Mesendoderm (in vitro differentiated cells): Measurements from ENCODE around the gene DMRT1.
A peak's percentile ranks its signal among the peaks of the same experiment; 100 is the strongest.

Experiments used
- DNase-seq: peaks from one replicate; pipeline ENCODE4 v3.0.0; 2013
- H2AK5ac ChIP-seq: 2 replicates; pipeline ENCODE4 v1.6.1; 2013; ENCODE audit warnings: low read length, inconsistent platforms
- H2BK120ac ChIP-seq: 2 replicates; pipeline ENCODE4 v1.6.1; 2013; ENCODE audit warnings: low read depth, mild to moderate bottlenecking, low read length, moderate library complexity, mixed read lengths
- H2BK15ac ChIP-seq: replicated peaks from 2 replicates; pipeline ENCODE4 v1.6.1; 2013; ENCODE audit warnings: low read depth, mild to moderate bottlenecking, moderate library complexity
- H2BK5ac ChIP-seq: 2 replicates; pipeline ENCODE4 v1.6.1; 2013; ENCODE audit warnings: low read length, inconsistent platforms
- H3K18ac ChIP-seq: 2 replicates; pipeline ENCODE4 v1.6.1; 2013; ENCODE audit warnings: mild to moderate bottlenecking, low read length, mixed read lengths
- H3K23ac ChIP-seq: one replicate; pipeline ENCODE4 v1.6.1; 2013; ENCODE audit warnings: low read length
- H3K27ac ChIP-seq: 2 replicates; pipeline ENCODE4 v1.5.1; 2013; ENCODE audit warnings: low read depth, mild to moderate bottlenecking, inconsistent platforms, low read length, moderate library complexity
- H3K27me3 ChIP-seq: 2 replicates; pipeline ENCODE4 v1.6.1; 2013; ENCODE audit warnings: low read length, control low read depth, mild to moderate bottlenecking, inconsistent platforms; ENCODE audit not compliant: insufficient read depth, poor library complexity
- H3K36me3 ChIP-seq: 2 replicates; pipeline ENCODE4 v1.6.1; 2013; ENCODE audit warnings: low read length, inconsistent platforms; ENCODE audit not compliant: control insufficient read depth, insufficient read depth
- H3K4ac ChIP-seq: one replicate; pipeline ENCODE4 v1.6.1; 2013; ENCODE audit warnings: low read depth, mild to moderate bottlenecking, low read length, moderate library complexity
- H3K4me1 ChIP-seq: 2 replicates; pipeline ENCODE4 v1.6.1; 2013; ENCODE audit warnings: low read depth, low read length, inconsistent platforms; ENCODE audit not compliant: control insufficient read depth
- H3K4me2 ChIP-seq: 2 replicates; pipeline ENCODE4 v1.6.1; 2013; ENCODE audit warnings: low read length
- H3K4me3 ChIP-seq: 2 replicates; pipeline ENCODE4 v1.5.1; 2013; ENCODE audit warnings: mild to moderate bottlenecking, low read length
- H3K56ac ChIP-seq: one replicate; pipeline ENCODE4 v1.6.1; 2013; ENCODE audit warnings: low read length
- H3K79me1 ChIP-seq: 2 replicates; pipeline ENCODE4 v1.6.1; 2013; ENCODE audit warnings: low read length, inconsistent platforms
- H3K79me2 ChIP-seq: 2 replicates; pipeline ENCODE4 v1.6.1; 2013; ENCODE audit warnings: mild to moderate bottlenecking, low read length; ENCODE audit not compliant: control insufficient read depth, insufficient read depth
- H3K9ac ChIP-seq: 2 replicates; pipeline ENCODE4 v1.6.1; 2013; ENCODE audit warnings: low read length, inconsistent platforms
- H4K5ac ChIP-seq: one replicate; pipeline ENCODE4 v1.6.1; 2013; ENCODE audit warnings: low read length
- H4K8ac ChIP-seq: one replicate; pipeline ENCODE4 v1.6.1; 2013; ENCODE audit warnings: low read depth, mild to moderate bottlenecking, control low read depth, low read length, moderate library complexity
- WGBS: extraction: QIAGEN DNeasy Blood & Tissue Kit; methylation state at CpG from one replicate; pipeline ENCODE4 v1.1.7; 2013; ENCODE audit warnings: low lambda C conversion rate, missing lambda C conversion rate; ENCODE audit not compliant: insufficient coverage; ENCODE audit errors: extremely low coverage; 5-methylcytosine and 5-hydroxymethylcytosine counted together

The DMRT1 gene

DNA sequence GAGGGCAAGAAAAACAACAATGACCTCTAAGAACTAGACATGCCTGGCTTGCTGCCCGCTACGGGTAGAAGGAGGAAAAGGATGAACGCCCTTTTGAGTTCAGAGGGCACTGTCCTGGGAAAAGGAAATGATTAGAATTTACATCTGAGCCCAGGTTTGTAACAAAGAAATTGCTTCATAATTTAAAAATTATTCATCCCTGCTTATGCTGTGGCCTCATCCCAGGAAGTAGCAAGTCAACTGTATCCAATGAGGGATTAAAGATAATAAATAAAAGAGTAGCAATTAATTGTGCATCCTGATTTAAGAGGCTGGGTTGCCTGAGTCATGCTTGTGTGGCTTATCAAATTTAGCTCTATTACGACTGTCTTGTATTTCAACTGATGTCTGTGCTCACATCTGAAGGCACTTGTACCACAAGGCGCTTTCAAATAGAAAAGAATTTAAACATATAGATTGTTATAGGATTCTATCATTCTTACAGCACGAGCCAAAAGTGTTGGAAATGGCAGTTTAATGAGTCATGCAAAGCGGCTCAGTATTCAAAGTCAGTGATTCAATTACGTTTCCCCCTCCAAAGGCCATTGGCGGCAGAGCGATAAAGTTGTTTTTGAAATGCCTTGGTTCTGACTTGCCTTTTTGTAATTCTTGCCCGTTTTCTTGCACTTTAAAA is 40.0 kb upstream of the DMRT1 start:
- Histone ChIP-seq H3K4ac (no peak overlapping the region), H3K79me2 (no peaks in the 10 kb centered on the region), H4K5ac (no peak overlapping the region), H3K18ac (no peak overlapping the region), H3K56ac (no peak overlapping the region), H3K4me3 (no peak overlapping the region), H3K36me3 (no peaks in the 10 kb centered on the region), H2BK5ac (no peak overlapping the region), H3K4me1 (no peaks in the 10 kb centered on the region), H3K4me2 (no peak overlapping the region), H3K27me3 (no peaks in the 10 kb centered on the region), H2BK15ac (no peak overlapping the region), H2BK120ac (no peak overlapping the region), H4K8ac (no peak overlapping the region), H3K79me1 (no peaks in the 10 kb centered on the region), H3K27ac (no peak overlapping the region), H3K9ac (no peak overlapping the region), H2AK5ac (no peak overlapping the region), H3K23ac (no peak overlapping the region)
- peak; percentile 37 for DNase-seq
- WGBS, result no CpG with 5 or more reads among the region's 11 CpGs

DNA sequence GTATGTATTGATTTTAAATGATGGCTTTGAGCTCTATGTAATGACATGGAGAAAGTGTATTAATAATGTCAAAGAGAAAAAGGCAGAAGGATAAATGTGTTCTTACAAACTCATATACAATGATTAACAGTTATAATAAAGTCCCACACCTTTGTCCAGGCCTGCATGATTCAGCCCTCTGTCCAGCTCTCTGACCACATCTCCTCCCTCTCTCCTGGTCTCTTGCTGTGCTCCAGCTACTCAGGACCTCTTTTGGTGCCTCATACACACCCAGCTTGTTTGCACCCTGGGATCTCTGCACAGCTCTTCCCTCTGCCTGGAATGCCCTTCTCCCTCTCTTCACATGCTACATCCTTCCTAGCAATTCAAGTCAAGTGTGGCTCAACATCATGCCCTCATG is 37.5 kb upstream of the DMRT1 start:
- Histone ChIP-seq H3K9ac (no peak overlapping the region), H2BK5ac (no peak overlapping the region), H3K4me3 (no peak overlapping the region), H3K79me1 (no peaks in the 10 kb centered on the region), H4K5ac (no peak overlapping the region), H3K27ac (no peak overlapping the region), H3K4ac (no peak overlapping the region), H3K36me3 (no peaks in the 10 kb centered on the region), H3K4me2 (no peak overlapping the region), H2BK15ac (no peak overlapping the region), H2BK120ac (no peak overlapping the region), H3K79me2 (no peaks in the 10 kb centered on the region), H3K23ac (no peak overlapping the region), H3K18ac (no peak overlapping the region), H3K27me3 (no peaks in the 10 kb centered on the region), H3K56ac (no peak overlapping the region), H4K8ac (no peak overlapping the region), H2AK5ac (no peak overlapping the region), H3K4me1 (no peaks in the 10 kb centered on the region)
- no peak for DNase-seq

GRCh38 chr9:805151-805550 is 36.3 kb upstream of the DMRT1 start:
- Histone ChIP-seq H3K27me3 (no peaks in the 10 kb centered on the region), H3K79me1 (no peaks in the 10 kb centered on the region), H2BK5ac (no peak overlapping the region), H3K23ac (no peak overlapping the region), H3K36me3 (no peaks in the 10 kb centered on the region), H3K4ac (no peak overlapping the region), H4K8ac (no peak overlapping the region), H2BK120ac (no peak overlapping the region), H3K18ac (no peak overlapping the region), H3K79me2 (no peaks in the 10 kb centered on the region), H2AK5ac (no peak overlapping the region), H3K9ac (no peak overlapping the region), H3K4me2 (no peak overlapping the region), H3K27ac (no peak overlapping the region), H3K56ac (no peak overlapping the region), H3K4me3 (no peak overlapping the region), H4K5ac (no peak overlapping the region), H2BK15ac (no peak overlapping the region), H3K4me1 (no peaks in the 10 kb centered on the region)
- WGBS, result no CpG with 5 or more reads among the region's 3 CpGs
- DNase-seq, result peak; percentile 57

DNA sequence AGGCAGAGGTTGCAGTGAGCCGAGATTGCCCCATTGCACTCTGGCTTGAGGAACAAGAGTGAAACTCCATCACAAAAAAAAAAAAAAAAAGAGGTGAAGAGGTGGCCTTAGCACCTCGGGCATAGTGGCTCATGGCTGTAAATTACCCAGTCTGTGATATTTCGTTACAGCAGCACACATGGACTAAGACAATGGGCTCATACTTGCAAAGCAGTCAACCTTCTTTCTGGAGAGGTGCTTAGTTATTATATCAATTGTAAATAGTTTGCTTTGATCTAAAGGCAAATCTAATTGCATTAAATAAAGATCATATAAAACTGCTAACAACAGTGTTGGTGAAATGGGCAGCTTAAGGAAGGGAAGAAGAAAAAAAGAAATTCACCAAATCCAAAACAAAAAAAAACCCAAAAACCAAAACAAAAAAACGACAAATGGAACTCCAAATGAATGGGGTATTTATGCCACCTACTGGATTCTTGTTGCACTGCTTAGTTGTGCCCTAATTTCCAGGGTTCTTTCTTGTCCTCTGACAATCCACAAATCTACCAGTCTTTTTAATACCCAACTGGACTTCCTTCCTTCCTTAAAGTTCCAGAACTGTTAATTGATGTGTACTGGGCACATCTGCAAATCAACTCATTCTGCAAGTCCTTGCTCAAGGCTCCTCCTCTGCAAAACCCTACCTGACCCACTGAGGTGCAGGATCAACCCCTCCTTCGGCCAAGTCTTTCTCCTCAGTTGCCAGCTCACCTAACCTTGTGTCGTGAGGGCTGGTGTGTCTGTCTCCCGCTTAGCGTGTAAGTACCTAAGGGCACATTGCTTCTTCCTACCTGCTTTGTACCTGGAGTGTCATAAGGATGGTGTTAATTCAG is 35.0 kb upstream of the DMRT1 start:
- no peaks in the 10 kb centered on the region for H3K79me2 ChIP-seq
- H3K4me3 ChIP-seq, result no peak overlapping the region
- no peaks in the 10 kb centered on the region for H3K36me3 ChIP-seq
- H3K56ac ChIP-seq, result no peak overlapping the region
- H2BK5ac ChIP-seq, result no peak overlapping the region
- H2BK15ac ChIP-seq, result no peak overlapping the region
- H3K18ac ChIP-seq, result no peak overlapping the region
- no peak overlapping the region for H3K23ac ChIP-seq
- no CpG with 5 or more reads among the region's 8 CpGs for WGBS
- no peaks in the 10 kb centered on the region for H3K79me1 ChIP-seq
- H2AK5ac ChIP-seq, result no peak overlapping the region
- H4K8ac ChIP-seq, result no peak overlapping the region
- H3K4me1 ChIP-seq, result no peaks in the 10 kb centered on the region
- H3K27ac ChIP-seq, result no peak overlapping the region
- H2BK120ac ChIP-seq, result no peak overlapping the region
- H3K9ac ChIP-seq, result no peak overlapping the region
- peak; percentile 52 for DNase-seq
- no peaks in the 10 kb centered on the region for H3K27me3 ChIP-seq
- H3K4me2 ChIP-seq, result no peak overlapping the region
- H3K4ac ChIP-seq, result no peak overlapping the region
- no peak overlapping the region for H4K5ac ChIP-seq

GRCh38 chr9:811106-811531 is 30.4 kb upstream of the DMRT1 start:
- Histone ChIP-seq H3K27ac (no peak overlapping the region), H3K23ac (no peak overlapping the region), H2AK5ac (no peak overlapping the region), H3K56ac (no peak overlapping the region), H2BK120ac (no peak overlapping the region), H3K4me3 (no peak overlapping the region), H3K18ac (no peak overlapping the region), H3K27me3 (no peaks in the 10 kb centered on the region), H3K36me3 (no peaks in the 10 kb centered on the region), H3K79me2 (no peaks in the 10 kb centered on the region), H3K9ac (no peak overlapping the region), H2BK5ac (no peak overlapping the region), H3K4me2 (no peak overlapping the region), H3K79me1 (no peaks in the 10 kb centered on the region), H4K5ac (no peak overlapping the region), H4K8ac (no peak overlapping the region), H2BK15ac (no peak overlapping the region), H3K4ac (no peak overlapping the region), H3K4me1 (no peaks in the 10 kb centered on the region)
- DNase-seq, result no peak
- no CpG with 5 or more reads among the region's 6 CpGs for WGBS
